ENCODE data around the gene CHRNB4.
"Not testable (repeated sequence)": the region's sequence is repeated elsewhere in the genome, so short reads cannot be mapped to it uniquely, and the experiment has no call there.

The CHRNB4 gene

DNA sequence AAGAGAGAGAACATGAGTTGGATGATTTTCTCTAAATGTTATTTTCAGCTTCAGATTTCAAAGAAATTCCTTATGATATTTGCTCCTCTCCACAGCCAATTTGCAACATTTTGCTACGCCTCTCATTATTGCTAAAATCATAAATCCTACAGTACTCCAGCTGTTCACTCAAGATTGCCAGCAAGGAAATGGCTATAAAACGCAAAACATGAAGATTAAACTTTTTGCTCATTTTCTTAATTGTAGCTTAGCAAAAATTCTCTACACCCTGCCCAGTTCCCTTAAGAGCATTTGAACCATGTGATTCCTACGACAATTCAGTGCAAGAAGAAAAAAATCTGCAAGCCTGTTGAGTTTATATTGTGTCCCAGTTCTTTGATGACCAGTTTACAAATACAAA is 27.0 kb downstream of the CHRNB4 start:
- DNase-seq, result no peak

DNA sequence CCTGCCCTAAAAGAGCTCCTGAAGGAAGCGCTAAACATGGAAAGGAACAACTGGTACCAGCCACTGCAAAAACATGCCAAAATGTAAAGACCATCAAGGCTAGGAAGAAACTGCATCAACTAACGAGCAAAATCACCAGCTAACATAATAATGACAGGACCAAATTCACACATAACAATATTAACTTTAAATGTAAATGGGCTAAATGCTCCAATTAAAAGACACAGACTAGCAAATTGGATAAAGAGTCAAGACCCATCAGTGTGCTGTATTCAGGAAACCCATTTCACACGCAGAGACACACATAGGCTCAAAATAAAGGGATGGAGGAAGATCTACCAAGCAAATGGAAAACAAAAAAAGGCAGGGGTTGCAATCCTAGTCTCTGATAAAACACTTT is 31.5 kb downstream of the CHRNB4 start:
- DNase-seq, result not testable (repeated sequence)

DNA sequence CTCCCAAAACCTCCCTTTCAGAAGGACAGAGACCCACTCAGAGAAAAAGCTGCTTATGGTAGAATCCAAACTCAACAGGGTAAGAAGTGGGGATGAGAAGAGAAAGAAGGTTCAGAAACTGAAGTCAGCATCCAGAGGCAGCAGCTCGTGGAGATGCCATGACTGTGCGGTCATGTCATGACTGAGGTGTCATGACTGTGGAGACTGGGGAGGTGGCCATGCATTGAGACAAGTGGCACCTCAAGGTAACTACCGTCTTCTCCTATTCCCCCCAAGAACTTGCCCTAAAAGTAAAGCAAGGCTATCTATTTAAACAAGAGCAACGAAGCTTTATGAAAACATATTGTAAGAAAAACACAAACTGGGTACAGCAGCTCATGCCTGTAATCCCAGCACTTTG is 35.3 kb downstream of the CHRNB4 start:
- no peak for DNase-seq

DNA sequence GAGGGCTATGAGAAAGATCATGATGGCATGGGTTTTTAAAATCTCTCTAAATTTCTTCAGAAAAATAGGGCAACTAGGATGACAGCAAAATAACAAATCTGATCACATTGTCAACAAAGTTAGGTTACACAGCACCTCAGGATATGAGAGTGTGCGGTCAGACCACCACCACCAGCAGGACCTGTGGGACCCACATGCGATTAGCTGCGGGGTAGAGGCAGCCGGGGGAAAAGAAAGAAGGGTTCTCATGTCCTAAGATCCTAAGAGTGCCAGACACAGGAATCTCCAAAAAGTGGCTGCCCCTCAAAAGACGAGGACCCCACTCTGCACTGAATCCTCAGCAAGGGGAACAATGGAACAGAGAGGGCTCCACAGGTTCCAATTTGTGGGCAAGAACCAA is 35.8 kb downstream of the CHRNB4 start:
- DNase-seq, result no peak

DNA sequence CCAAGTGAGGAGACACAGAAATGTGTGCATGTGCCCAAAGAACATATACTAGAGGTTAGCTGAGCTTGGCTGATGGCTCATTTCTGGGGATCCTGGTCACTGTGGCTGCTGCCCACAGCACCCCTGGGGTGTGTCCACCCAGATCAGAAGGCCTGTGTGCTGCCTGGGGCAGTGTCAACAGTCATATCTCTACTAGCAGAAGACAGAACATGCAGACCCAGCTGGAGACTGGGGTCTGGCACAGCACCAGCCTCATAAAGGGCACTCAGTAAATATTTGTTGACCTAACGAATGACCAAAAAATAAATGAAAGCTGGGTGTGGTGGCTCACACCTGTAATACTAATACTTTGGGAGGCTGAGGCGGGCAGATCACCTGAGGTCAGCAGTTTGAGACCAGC is 36.6 kb downstream of the CHRNB4 start:
- peak; percentile 11 for DNase-seq

DNA sequence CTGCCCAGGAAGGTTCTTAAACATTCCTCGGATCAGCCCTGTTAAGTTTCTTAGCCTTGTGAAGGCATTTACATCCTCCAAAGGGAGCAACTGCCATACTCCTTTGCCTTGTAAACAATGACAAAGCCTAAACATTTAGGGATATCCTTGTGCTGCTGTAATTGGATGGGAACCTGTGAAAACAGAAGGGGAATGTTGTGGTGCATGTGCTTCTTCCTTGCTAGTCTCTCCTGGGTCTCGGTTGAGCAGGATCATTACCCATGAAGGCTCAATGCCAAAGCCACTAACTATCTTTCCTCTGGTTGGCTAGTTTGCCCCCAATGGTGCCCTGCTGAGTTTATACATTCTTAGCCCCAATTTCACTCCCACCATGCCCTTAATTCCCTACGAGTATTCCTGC is 37.5 kb downstream of the CHRNB4 start:
- no peak for DNase-seq

DNA sequence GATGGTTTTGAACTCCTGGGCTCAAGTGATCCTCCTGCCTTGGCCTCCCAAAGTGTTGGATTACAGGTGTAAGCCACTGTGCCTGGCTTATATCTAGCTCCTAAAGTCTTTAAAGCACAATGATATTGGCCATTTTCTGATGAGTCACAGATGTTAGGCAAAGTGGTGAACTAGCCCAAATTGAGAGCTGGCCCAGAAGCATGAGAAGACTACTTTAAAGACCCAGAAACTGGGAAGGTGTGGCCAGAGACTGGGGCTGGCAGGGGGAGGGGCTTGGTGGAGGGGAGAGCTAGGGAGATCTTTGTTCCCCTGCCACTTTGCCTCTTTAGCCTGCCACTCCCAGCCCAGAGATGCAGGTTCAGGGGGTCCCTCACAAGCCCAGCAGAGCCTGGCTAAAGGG is 41.8 kb downstream of the CHRNB4 start:
- no peak for DNase-seq

DNA sequence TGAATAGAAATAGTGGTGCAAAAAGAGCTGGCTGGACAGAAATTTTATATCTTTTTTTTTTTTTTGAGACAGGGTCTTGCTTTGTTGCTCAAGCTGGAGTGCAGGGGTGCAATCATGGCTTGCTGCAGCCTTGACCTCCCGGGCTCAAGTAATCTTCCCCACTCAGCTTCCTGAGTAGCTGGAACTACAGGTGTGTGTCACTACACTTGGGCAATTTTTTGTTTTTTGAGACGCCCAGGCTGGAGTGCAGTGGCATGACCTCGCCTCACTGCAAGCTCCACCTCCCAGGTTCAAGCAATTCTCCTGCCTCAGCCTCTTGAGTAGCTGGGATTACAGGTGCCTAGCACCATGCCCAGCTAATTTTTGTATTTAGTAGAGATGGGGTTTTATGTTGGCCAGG is 42.7 kb downstream of the CHRNB4 start:
- DNase-seq, result no peak

DNA sequence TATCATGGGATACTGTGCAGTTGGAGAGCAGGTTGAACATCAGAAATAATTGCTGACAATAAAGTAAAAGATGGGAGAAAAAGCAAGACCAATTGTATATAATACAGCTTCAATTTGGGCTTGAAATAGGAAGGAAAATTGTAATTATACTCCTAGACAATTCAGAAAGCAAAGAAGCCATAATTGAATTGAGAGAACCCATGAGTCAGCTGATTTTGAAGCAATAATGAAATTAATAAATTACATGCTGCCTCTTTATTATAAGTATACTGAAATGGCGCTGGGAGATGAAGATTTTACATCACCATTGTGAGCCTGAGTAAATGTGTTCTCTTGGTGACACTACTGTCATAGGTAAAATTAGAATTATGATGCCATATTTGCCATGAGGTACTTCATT is 43.4 kb downstream of the CHRNB4 start:
- no peak for DNase-seq

DNA sequence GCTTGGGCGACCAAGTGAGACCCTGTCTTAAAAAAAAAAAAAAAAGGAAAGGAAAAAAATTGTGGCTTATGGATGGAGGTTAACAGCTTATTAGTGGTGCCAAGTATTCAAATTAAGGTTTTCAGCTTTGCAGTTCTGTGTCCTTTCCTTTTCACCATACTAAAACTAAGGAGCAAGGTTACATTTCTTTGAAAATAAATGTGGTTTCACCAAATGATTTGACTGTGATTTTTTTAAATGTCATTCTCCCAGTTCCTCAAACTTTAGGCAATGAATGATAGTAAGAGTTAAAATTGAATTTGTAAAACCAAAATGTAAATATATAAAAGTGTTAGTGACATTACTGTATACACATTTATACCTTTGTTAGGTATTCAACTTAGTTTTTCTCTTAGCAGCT is 66.1 kb downstream of the CHRNB4 start:
- no peak for DNase-seq
